ENCODE results near the gene LRRC25. TPM values are rescaled to one million over a fixed set of nuclear protein-coding genes. Genes with fewer than 3 reads are reported as not detected.
A peak's percentile ranks its signal among the peaks of the same experiment; 100 is the strongest.

The LRRC25 gene
- total and polyA plus RNA-seq, 9 donors = 1.4 to 9.2 (median 2.4) TPM

- no peaks in the 10 kb centered on the region for H3K9me3 ChIP-seq
- peaks cover 22% of the 10 kb centered on the region for H3K4me1 ChIP-seq (ENCODE audit: insufficient read depth)
- peak in 3 of 5 donors; percentile 17 to 39 (median 34) for DNase-seq
- no peaks in the 10 kb centered on the region for H3K36me3 ChIP-seq
- WGBS, 3 donors = 74 to 77% (median 75%) methylated on average over 21 of the region's 21 CpGs
- intact Hi-C loops (cut with DNase I) = loop anchor here in 1 of 4 donors (10.0 kb wide), 1 partner anchor 419 kb away; the partner anchor contains the start of gene ARRDC2
- TF ChIP-seq POLR2A (IDR thresholded peaks at IDR 0.05) (no peak), CTCF (IDR thresholded peaks at IDR 0.05) (no peak), EP300 (IDR thresholded peaks at IDR 0.05) (no peak)
- H3K4me3 ChIP-seq = no peak overlapping the region
- H3K27ac ChIP-seq = no peak overlapping the region
- no peaks in the 10 kb centered on the region for H3K27me3 ChIP-seq
Measured at GRCh38 chr19:18423258-18424020, 26.0 kb upstream of the LRRC25 start.

GRCh38 chr19:18422530-18423191, 25.2 kb upstream of the LRRC25 start:
- peaks cover 27% of the 10 kb centered on the region for H3K4me1 ChIP-seq (ENCODE audit: insufficient read depth)

GRCh38 chr19:18421371-18421959, 24.0 kb upstream of the LRRC25 start:
- peaks cover 26% of the 10 kb centered on the region for H3K4me1 ChIP-seq (ENCODE audit: insufficient read depth)

More at GRCh38 chr19:18422530-18423191, 25.2 kb upstream of the LRRC25 start:
- no peaks in the 10 kb centered on the region for H3K27me3 ChIP-seq
- TF ChIP-seq EP300 (IDR thresholded peaks at IDR 0.05) (no peak), CTCF (IDR thresholded peaks at IDR 0.05) (no peak), POLR2A (IDR thresholded peaks at IDR 0.05) (no peak)
- WGBS, 3 donors = 72 to 75% (median 74%) methylated on average over 14 of the region's 14 CpGs
- H3K4me3 ChIP-seq = no peak overlapping the region
- peak in 3 of 5 donors; percentile 32 to 40 (median 33) for DNase-seq
- no peaks in the 10 kb centered on the region for H3K36me3 ChIP-seq
- intact Hi-C loops (cut with DNase I) = loop anchor here in 1 of 4 donors (10.0 kb wide), 1 partner anchor 418 kb away; the partner anchor contains the start of gene ARRDC2
- no peak overlapping the region for H3K27ac ChIP-seq
- no peaks in the 10 kb centered on the region for H3K9me3 ChIP-seq

More at GRCh38 chr19:18421371-18421959, 24.0 kb upstream of the LRRC25 start:
- 74 to 80% (median 76%) methylated on average over 12 of the region's 12 CpGs for WGBS, 3 donors
- H3K27ac ChIP-seq = peak overlapping the region in 1 of 2 donors; percentile 23
- intact Hi-C loops (cut with DNase I) = loop anchor here in 1 of 4 donors (10.0 kb wide), 1 partner anchor 417 kb away; the partner anchor contains the start of gene ARRDC2
- no peaks in the 10 kb centered on the region for H3K27me3 ChIP-seq
- TF ChIP-seq EP300 (IDR thresholded peaks at IDR 0.05) (no peak), POLR2A (IDR thresholded peaks at IDR 0.05) (no peak), CTCF (IDR thresholded peaks at IDR 0.05) (no peak)
- no peaks in the 10 kb centered on the region for H3K36me3 ChIP-seq
- peak in 3 of 5 donors; percentile 42 to 44 (median 44) for DNase-seq
- no peak overlapping the region for H3K4me3 ChIP-seq
- no peaks in the 10 kb centered on the region for H3K9me3 ChIP-seq
